BJ (cell line): ENCODE results near the gene SSH2. TPM values are rescaled to one million over a fixed set of nuclear protein-coding genes. Genes with fewer than 3 reads are reported as not detected.
A peak's percentile ranks its signal among the peaks of the same experiment; 100 is the strongest.
"Not testable (repeated sequence)": the region's sequence is repeated elsewhere in the genome, so short reads cannot be mapped to it uniquely, and the experiment has no call there.

Experiments
- CTCF ChIA-PET: fragments of 350-600 bp; formaldehyde crosslinking; extraction: SDS; loops from one replicate; lab custom pipeline; 2021; ENCODE audit warnings: antibody characterized with exemption, inconsistent platforms; lab: Yijun Ruan, JAX
- POLR2A ChIA-PET: fragments of 300-600 bp; sonication (Branson Sonifier 250); formaldehyde crosslinking; extraction: SDS; loops from one replicate; lab custom pipeline; 2021; ENCODE audit warnings: antibody characterized with exemption; lab: Charles Lee
- DNase-seq: peaks from one replicate; pipeline ENCODE4 v3.0.0-alpha.2; 2011; ENCODE audit warnings: low read depth
- H3K27me3 ChIP-seq: 2 replicates; pipeline ENCODE4 v1.6.0; 2011; ENCODE audit warnings: low read length; ENCODE audit not compliant: control insufficient read depth, insufficient read depth
- H3K36me3 ChIP-seq: 2 replicates; pipeline ENCODE4 v1.5.1; 2011; ENCODE audit warnings: low read length; ENCODE audit not compliant: control insufficient read depth, insufficient read depth
- H3K4me3 ChIP-seq: 2 replicates; pipeline ENCODE4 v1.5.1; 2011; ENCODE audit warnings: low read depth, mild to moderate bottlenecking, control low read depth, low read length
- polyA plus RNA-seq: library from polyadenylated mRNA; depleted of rRNA; stranded (reverse); fragments of >200 nt; gene quantifications from 2 replicates; pipeline ENCODE4 v1.2.3, GENCODE V29; 2011
- TF ChIP-seq, protein P1 (sequence below): IDR thresholded peaks from 2 replicates; pipeline ENCODE4 v1.5.1; 2011; ENCODE audit warnings: low read depth, mild to moderate bottlenecking, control low read depth, inconsistent platforms, low read length, moderate library complexity; ENCODE audit not compliant: insufficient read depth

SSH2 gene
- polyA plus RNA-seq, 1 experiment = 5.7 TPM

DNA sequence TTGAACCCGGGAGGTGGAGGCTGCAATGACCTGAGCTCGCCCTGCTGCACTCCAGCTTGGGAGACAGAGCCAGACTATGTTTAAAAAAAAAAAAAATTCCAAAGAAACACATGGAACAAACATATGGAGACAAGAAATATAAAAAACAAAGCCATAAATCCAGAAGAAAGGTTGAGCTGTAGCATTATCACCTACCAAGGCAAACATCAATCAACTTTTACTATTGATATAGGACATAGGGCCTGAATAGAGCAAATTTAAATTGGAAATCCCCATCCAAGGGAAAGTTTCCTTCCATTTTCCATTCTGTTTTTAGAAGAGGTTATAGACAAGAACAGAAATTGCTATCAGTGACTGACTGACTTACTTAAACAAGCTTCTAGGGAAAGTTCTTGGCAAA is 56.6 kb downstream of the SSH2 start:
- no peak for DNase-seq
- no peak overlapping the region for H3K4me3 ChIP-seq
- ChIA-PET POLR2A (no interaction called here), CTCF (interaction anchor here (0.6 to 1.0 kb wide), 5 partner anchors 50 to 359 kb away, joined by 3 read pairs; no protein-coding TSS in a partner anchor)
- TF ChIP-seq, protein P1, sequence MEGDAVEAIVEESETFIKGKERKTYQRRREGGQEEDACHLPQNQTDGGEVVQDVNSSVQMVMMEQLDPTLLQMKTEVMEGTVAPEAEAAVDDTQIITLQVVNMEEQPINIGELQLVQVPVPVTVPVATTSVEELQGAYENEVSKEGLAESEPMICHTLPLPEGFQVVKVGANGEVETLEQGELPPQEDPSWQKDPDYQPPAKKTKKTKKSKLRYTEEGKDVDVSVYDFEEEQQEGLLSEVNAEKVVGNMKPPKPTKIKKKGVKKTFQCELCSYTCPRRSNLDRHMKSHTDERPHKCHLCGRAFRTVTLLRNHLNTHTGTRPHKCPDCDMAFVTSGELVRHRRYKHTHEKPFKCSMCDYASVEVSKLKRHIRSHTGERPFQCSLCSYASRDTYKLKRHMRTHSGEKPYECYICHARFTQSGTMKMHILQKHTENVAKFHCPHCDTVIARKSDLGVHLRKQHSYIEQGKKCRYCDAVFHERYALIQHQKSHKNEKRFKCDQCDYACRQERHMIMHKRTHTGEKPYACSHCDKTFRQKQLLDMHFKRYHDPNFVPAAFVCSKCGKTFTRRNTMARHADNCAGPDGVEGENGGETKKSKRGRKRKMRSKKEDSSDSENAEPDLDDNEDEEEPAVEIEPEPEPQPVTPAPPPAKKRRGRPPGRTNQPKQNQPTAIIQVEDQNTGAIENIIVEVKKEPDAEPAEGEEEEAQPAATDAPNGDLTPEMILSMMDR = no peak
- H3K27me3 ChIP-seq = no peaks in the 10 kb centered on the region
- no peaks in the 10 kb centered on the region for H3K36me3 ChIP-seq

DNA sequence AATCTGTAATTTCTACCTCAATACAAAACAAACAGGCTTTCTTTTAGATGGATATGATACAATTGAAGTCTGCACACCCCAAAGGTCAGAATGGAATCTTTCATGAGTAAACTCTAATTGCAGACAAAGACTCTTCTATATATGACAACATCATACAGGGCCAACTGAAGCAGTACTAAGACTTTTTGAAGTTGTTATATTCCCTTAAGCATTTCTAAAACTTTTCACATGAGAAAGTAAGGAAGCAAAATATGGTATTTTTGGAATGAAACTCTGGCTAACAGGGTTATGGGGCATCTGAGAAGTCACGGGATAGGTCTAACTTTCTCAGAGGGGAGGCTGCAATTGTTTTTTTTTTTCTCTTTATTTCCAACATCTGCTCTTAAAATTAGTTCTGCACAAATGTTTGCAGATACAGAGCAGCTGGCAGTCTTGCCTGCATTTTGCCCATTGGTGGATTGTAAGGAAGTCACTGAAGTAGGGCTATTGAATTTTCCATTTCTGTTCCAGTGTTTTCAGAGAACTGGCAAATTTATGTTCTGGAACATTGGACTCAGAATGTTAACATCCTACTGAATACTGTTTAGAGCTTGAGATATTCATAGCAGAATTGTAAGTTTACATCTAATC is 59.1 kb downstream of the SSH2 start:
- TF ChIP-seq, protein P1 = no peak
- Histone ChIP-seq H3K36me3 (no peaks in the 10 kb centered on the region), H3K27me3 (no peaks in the 10 kb centered on the region), H3K4me3 (no peak overlapping the region)
- DNase-seq = peak; percentile 14
- ChIA-PET CTCF (interaction anchor here (0.8 to 1.5 kb wide), 2 partner anchors 22 to 60 kb away, joined by 3 to 4 read pairs; no protein-coding TSS in a partner anchor), POLR2A (interaction anchor here (0.7 kb wide), 1 partner anchor 14 kb away, joined by 3 read pairs; no protein-coding TSS in a partner anchor)

DNA sequence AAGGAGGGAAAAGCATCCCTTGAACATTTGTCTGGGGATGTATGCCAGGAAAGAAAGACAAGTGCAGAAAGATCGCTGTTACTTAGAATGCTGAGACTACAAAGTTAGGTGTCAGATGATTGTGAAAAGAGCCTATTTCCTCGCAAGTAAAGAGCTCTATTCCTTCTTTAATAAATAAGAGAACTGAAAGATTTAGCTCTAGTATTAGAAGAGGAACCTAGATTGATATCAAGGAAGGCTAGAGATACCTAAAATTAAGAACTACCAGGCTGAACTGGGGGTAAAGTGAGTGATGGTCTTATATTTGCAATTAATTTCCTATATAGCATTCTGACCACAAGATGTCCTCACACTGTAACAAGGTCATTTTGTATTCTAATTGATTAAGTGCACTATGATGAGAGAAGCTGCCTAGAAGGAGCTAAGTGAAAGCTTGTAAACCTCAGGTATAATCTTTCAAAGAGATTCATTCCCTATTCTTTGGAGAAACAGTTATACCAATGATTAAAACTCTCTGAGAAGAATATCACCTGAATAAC is 62.3 kb downstream of the SSH2 start:
- ChIA-PET POLR2A (no interaction called here), CTCF (interaction anchor here (1.0 to 4.1 kb wide), 4 partner anchors 11 to 63 kb away, joined by 4 to 23 read pairs (median 6); partner anchors contain the start of gene SSH2)
- no peak for DNase-seq
- no peaks in the 10 kb centered on the region for H3K36me3 ChIP-seq
- H3K4me3 ChIP-seq = no peak overlapping the region
- no peaks in the 10 kb centered on the region for H3K27me3 ChIP-seq
- TF ChIP-seq, protein P1 = peak; percentile 23; the same call in 1 of the 2 replicates

DNA sequence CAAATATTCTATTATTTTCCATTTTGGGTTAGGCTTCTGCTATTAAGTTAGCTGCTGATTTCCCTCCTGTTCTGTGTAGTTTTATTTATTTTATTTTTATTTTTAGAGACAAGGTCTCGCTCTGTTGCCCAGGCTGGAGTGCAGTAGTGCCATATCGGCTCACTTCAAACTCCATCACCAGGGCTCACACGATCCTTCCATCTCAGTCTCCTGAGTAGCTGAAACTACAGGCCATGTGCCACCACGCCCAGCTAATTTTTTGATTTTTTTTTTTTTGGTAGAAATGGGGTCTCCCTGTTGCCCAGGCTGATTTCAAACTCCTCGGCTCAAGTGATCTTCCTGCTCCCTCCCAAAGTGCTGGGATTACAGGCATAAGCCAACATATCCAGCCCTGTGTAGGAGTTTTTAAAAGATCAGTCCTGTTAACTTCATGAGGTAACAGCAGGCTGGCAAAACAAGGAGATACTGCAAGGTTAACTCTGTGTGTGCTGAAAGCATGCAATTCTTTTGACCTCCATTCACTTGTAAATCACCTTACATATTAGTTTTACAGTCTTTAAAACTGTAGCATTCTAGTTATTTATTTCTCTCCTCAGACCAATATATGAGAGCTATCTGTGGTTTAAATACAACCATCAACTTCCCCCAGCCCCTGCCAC is 63.2 kb downstream of the SSH2 start:
- ChIA-PET CTCF (interaction anchor here (1.6 to 4.1 kb wide), 3 partner anchors 10 to 64 kb away, joined by 4 to 23 read pairs (median 7); partner anchors contain the start of gene SSH2), POLR2A (no interaction called here)
- no peak for DNase-seq
- Histone ChIP-seq H3K36me3 (no peaks in the 10 kb centered on the region), H3K27me3 (no peaks in the 10 kb centered on the region), H3K4me3 (no peak overlapping the region)
- TF ChIP-seq, protein P1 = no peak

DNA sequence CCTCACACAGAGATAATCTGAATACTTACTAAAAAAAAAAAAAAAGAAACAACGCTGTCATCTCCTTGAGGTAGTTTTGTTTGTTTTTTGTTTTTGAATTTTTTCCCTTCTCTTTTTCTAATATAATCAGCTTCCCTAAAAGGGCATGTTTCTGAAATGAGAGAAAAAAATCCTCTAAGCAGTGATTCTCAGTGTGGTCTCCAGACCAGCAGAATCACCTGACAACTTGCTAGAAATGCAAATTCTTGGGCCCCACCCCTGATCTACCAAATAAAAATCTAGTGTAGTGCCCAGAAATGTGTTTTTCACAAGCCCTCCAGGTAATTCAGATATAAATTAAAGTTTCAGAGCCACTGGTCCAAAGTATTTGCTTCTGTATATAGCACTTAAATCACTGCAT is 65.4 kb downstream of the SSH2 start:
- no peak for DNase-seq
- TF ChIP-seq, protein P1 = no peak
- CTCF ChIA-PET = interaction anchor here (0.6 to 1.3 kb wide), 2 partner anchors 11 to 177 kb away, joined by 3 to 4 read pairs; no protein-coding TSS in a partner anchor
- POLR2A ChIA-PET = no interaction called here
- no peak overlapping the region for H3K4me3 ChIP-seq
- H3K36me3 ChIP-seq = no peaks in the 10 kb centered on the region
- no peaks in the 10 kb centered on the region for H3K27me3 ChIP-seq

DNA sequence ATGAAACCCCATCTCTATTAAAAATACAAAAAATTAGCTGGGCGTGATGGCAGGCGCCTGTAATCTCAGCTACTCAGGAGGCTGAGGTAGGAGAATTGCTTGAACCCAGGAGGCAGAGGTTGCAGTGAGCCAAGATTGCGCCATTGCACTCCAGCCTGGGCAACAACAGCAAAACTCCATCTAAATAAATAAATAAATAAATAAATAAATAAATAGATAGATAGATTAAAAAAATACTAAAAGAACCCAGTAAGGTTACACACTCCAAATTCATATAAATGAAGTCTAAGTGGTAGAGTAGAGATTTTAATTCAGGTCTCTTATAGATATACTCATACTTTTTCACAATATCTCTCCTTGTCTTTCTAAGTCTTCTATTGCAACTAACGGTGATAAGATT is 65.9 kb downstream of the SSH2 start:
- DNase-seq, H3K4me3 ChIP-seq, H3K27me3 ChIP-seq, H3K36me3 ChIP-seq, CTCF ChIA-PET, POLR2A ChIA-PET: not testable (repeated sequence)
